Inflammatory macrophage treated with lipopolysaccharide for 1 hour (primary cell): Measurements from ENCODE around the gene SEC16A.

Experiments
- DNase-seq, 2 donors: peaks; one replicate each; pipeline ENCODE4 v3.0.0-alpha.2; 2020 to 2022

The SEC16A gene

DNA sequence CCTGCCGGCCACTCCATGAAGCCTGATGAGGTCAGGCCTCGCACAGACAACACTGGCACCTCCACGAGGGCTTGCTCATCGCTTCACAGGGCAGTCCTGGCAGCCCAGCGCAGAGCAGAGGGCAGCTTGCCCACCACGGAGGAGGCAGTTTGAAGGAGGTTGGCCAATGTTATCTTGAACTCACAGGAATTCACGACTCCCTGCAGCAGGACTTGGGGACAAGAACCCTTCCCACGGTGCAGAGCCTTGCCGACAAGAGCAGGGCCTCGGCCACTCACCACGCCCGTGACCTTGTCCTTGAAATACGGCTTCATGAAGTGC is 87.9 kb downstream of the SEC16A start:
- DNase-seq, result no peak

DNA sequence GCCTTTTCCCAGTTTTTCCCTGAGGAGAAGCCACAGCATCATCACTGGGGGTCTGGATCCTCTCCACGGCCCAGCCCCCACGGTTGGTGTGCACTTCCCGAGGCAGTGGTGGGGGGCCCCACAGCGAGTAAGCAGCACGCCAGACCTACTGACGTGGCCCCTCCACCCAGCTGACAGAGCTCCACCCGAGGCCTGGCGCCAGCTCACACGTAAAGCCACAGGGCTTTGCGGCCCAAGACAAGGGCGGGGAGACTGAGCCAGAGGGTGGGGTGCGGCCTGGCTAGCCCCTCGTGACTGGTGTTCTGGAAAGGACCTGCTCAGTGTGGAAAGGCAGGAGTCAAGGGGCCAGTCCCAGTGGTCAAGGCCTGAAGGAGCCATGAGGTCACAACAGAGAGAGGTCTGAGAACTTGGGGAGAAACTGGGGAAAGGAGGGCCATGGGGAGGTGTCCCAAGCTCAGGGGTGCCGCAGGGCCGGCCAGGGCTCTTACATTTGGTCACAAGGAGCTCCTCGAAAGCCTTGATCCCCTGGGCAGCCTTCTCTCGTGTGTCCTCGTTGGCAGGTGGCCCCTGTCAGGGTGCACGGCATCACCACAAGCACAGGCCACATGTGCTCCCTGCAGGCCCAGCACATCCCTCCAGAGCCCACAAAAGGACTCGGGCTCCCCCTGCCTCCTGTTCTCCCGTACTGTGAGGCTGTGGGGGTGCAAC is 88.4 kb downstream of the SEC16A start:
- DNase-seq, result no peak

DNA sequence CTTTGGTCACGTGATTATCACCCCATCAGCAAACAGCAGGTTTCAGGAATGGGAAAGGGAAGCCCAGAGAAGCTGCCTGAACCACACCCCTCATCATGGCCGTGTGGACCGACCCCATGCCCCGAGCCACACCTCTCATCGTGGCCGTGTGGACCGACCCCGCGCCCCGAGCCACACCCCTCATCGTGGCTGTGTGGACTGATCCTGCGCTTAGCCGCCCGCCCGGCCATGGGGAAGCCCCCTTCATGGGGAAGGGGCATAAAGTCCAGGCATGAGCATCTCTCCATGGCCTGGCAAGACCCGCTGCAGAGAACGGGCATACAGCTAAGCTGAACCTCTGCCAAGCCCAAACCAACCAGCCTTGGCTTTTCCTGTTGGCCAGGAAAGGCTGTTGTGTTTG is 89.3 kb downstream of the SEC16A start:
- no peak for DNase-seq

DNA sequence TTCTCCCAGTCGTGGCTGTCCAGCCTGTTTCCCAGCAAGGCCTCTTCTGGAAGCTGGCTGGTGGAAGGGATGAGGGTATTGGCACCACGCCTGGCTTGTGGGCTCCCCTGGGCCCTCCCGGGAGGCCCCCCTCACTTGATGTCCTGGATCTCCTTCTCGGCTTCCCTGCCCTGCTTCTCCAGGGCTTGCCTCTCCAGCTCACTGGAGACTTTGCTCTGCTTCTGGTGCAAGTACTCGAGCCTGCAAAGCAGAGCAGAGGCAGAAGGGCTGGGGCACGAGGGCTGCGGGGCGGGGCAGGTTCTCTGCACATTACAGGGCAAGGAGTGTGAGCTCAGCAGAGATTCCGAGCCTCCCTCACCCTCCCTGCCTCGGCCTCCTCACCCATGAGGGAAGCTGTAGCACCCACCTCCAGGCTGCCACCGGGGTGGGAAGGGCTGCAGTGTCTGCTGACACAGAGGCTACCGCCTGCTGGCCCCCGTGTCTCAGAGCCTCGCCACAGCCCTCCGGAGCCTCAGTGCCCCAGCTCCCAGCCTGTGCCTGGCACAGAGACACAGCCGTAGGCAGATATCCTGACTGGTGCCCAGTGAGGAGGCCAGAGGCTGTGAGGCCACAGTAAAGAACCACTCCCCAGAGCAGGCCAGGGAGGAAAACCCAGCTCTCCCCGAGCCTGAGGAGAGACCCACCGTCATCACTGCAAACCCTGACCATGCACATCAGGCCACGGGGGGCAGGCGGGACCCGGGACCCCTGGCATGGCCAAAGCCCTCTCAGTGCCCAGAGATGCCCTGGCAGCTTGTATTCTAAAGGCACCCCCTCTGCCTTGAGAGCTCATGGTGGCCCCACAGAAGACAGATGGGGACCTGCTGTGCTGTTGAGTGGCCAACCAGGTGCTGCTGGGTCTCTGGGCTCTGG is 90.0 kb downstream of the SEC16A start:
- no peak for DNase-seq

DNA sequence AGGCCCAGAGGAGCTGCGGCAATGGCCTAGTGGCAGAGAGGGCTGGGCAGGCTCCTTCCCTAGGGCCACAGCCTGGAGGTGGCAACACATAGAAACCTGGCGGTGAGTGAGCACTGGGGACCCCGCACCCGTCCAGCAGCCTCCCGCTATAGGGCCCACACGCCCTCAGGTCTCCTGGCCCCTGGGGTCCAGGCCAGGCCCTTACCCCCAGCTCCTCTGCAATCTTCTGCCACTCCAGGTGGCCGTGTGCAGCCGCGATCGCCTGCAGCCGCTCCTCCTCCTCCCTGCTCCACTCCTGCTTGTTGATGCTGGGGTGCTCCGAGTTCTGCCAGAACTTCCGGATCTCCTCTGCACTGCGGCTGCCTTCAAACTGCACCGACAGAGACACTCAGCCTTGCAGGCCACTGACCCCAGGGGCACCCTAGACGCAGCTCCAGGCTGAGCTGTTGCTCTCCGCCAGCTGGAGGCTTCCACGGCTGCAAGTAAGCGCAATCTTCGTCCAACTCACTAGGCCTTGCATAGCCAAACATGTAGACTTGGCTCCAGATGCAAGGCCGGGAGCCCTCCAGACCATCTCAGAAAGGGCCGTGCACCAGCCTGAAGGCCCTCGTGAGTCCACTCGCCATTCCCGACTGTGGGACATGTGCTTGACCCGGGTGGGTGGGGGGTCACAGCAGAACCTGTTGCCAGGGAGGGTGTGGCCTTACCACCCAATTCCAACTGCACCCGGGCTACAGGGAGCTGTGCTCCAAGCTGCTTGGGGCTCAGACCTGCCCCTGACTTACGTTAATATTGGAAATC is 90.9 kb downstream of the SEC16A start:
- no peak for DNase-seq
